Ovary (tissue), 3 donors: ENCODE measurements around the gene CYB5R3.

Experiments
- EP300 ChIP-seq: sonication (generic); formaldehyde crosslinking; IDR thresholded peaks from one replicate; pipeline ENCODE4 v1.6.1; 2017; ENCODE audit warnings: antibody characterized with exemption
- POLR2A ChIP-seq: fragments of 450-650 bp; IDR thresholded peaks from one replicate; pipeline ENCODE4 v1.6.1; 2017; ENCODE audit warnings: antibody characterized with exemption, mild to moderate bottlenecking, moderate library complexity
- TF ChIP-seq, protein P1 (sequence below), 3 donors: fragments of 450-650 bp in 2 of 3; fragments of 200-600 bp in 1 of 3; IDR thresholded peaks; one replicate each; pipeline versions ENCODE4 v1.5.1 to v1.8.0; 2016 to 2022; ENCODE audit warnings: antibody characterized with exemption in 3 of 3, mild to moderate bottlenecking in 1 of 3
- donor health status: DM: no; HTN: no; CAD: no.

DNA sequence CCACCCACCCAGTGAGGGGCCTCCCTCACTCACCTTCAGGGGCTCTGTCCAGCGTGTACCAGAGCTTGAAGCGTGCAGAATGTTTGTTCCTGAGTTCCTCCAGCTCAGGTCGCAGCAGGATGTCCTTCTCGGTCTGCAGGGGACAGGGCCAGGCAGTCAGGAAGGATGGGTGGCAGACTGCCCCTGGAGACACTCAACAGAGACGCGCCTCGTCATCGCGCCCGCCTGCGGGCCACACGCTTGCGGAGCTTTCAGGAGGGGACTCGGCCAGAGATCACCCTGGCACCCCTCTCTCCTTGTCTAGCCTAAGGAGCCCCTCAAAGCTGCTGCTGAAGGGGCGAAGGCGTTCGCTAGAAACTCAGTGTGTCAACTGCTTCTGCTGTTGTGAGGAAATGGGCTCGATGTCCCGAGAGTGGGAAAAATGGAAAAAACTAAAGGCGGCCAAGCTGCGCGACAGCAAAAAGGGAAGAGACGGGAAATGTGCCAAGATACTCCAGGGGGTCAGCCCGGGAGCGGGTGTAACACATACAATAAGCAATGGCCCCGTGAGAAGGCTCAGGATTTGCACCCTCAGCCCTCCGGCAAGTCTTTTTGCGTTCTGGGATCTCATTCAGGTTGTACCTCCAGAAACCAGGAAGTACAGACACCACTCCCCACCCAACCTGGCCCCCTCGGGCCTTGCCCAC, 25.3 kb downstream of the CYB5R3 start:
- TF ChIP-seq, protein P1, sequence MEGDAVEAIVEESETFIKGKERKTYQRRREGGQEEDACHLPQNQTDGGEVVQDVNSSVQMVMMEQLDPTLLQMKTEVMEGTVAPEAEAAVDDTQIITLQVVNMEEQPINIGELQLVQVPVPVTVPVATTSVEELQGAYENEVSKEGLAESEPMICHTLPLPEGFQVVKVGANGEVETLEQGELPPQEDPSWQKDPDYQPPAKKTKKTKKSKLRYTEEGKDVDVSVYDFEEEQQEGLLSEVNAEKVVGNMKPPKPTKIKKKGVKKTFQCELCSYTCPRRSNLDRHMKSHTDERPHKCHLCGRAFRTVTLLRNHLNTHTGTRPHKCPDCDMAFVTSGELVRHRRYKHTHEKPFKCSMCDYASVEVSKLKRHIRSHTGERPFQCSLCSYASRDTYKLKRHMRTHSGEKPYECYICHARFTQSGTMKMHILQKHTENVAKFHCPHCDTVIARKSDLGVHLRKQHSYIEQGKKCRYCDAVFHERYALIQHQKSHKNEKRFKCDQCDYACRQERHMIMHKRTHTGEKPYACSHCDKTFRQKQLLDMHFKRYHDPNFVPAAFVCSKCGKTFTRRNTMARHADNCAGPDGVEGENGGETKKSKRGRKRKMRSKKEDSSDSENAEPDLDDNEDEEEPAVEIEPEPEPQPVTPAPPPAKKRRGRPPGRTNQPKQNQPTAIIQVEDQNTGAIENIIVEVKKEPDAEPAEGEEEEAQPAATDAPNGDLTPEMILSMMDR (IDR thresholded peaks at IDR 0.05): no peak
- TF ChIP-seq POLR2A (no peak), EP300 (no peak)
